ENCODE measurements around the gene MSTN.

Gene MSTN

GRCh38 chr2:190062601-190063000 is at the start of gene MSTN:
Gene MSTN, minus strand, starts transcription at chr2:190062729. Its CDS starts 133 bp downstream, at chr2:190062596.
- no peak for DNase-seq (ENCODE audit: low read depth)
- in situ Hi-C loops (cut with HindIII; ENCODE audit: low sequenced_read_pairs), result no loop called here
- H3K4me3 ChIP-seq (ENCODE audit: low read depth, low read length), result no peak within 1 kb of the TSS

GRCh38 chr2:190111166-190111565 is 48.6 kb upstream of the MSTN start:
- no peak for DNase-seq (ENCODE audit: low read depth)
- H3K4me3 ChIP-seq (ENCODE audit: low read depth, low read length), result no peak overlapping the region
- TF ChIP-seq CTCF (IDR thresholded peaks at IDR 0.05; ENCODE audit: low read depth, low read length, missing control alignments), result no peak
- in situ Hi-C loops (cut with HindIII; ENCODE audit: low sequenced_read_pairs), result no loop called here

More at GRCh38 chr2:190062601-190063000, at the start of gene MSTN:
- no peak for TF ChIP-seq CTCF (IDR thresholded peaks at IDR 0.05; ENCODE audit: low read depth, low read length, missing control alignments)

GRCh38 chr2:190110699-190111098 is 48.2 kb upstream of the MSTN start:
- H3K4me3 ChIP-seq (ENCODE audit: low read depth, low read length), result no peak overlapping the region
- DNase-seq (ENCODE audit: low read depth), result no peak
- TF ChIP-seq CTCF (IDR thresholded peaks at IDR 0.05; ENCODE audit: low read depth, low read length, missing control alignments), result no peak
- in situ Hi-C loops (cut with HindIII; ENCODE audit: low sequenced_read_pairs), result no loop called here

GRCh38 chr2:190110131-190110530 is 47.6 kb upstream of the MSTN start:
- no peak for TF ChIP-seq CTCF (IDR thresholded peaks at IDR 0.05; ENCODE audit: low read depth, low read length, missing control alignments)
- H3K4me3 ChIP-seq (ENCODE audit: low read depth, low read length), result no peak overlapping the region
- DNase-seq (ENCODE audit: low read depth), result peak; percentile 69
- in situ Hi-C loops (cut with HindIII; ENCODE audit: low sequenced_read_pairs), result no loop called here

GRCh38 chr2:190107409-190107808 is 44.9 kb upstream of the MSTN start:
- TF ChIP-seq CTCF (IDR thresholded peaks at IDR 0.05; ENCODE audit: low read depth, low read length, missing control alignments), result no peak
- in situ Hi-C loops (cut with HindIII; ENCODE audit: low sequenced_read_pairs), result no loop called here
- no peak overlapping the region for H3K4me3 ChIP-seq (ENCODE audit: low read depth, low read length)
- DNase-seq (ENCODE audit: low read depth), result no peak

GRCh38 chr2:190106783-190107182 is 44.3 kb upstream of the MSTN start:
- H3K4me3 ChIP-seq (ENCODE audit: low read depth, low read length), result no peak overlapping the region
- in situ Hi-C loops (cut with HindIII; ENCODE audit: low sequenced_read_pairs), result no loop called here
- DNase-seq (ENCODE audit: low read depth), result no peak
- TF ChIP-seq CTCF (IDR thresholded peaks at IDR 0.05; ENCODE audit: low read depth, low read length, missing control alignments), result no peak

GRCh38 chr2:190105554-190105953 is 43.0 kb upstream of the MSTN start:
- H3K4me3 ChIP-seq (ENCODE audit: low read depth, low read length), result no peak overlapping the region
- in situ Hi-C loops (cut with HindIII; ENCODE audit: low sequenced_read_pairs), result no loop called here
- DNase-seq (ENCODE audit: low read depth), result no peak
- no peak for TF ChIP-seq CTCF (IDR thresholded peaks at IDR 0.05; ENCODE audit: low read depth, low read length, missing control alignments)
